HG03432 (cell line): ENCODE measurements around the gene SLC11A1.

Experiments used
- ATAC-seq: cut with Tn5 transposase; IDR thresholded peaks from one replicate; pipeline ENCODE4 v1.9.1; 2021; ENCODE audit warnings: mild to moderate bottlenecking, moderate library complexity; ENCODE audit not compliant: unreplicated experiment

Gene SLC11A1

GRCh38 chr2:218381916-218382366 lies at the start of gene SLC11A1:
Gene SLC11A1 (plus strand): TSS chr2:218382273. CDS start chr2:218382369, 96 bp downstream.
- no peak for ATAC-seq

GRCh38 chr2:218332288-218332687 lies 49.8 kb upstream of the SLC11A1 start:
- no peak for ATAC-seq

- ATAC-seq: no peak
Observed at GRCh38 chr2:218332920-218333645, 49.0 kb upstream of the SLC11A1 start.

- no peak for ATAC-seq
Observed at GRCh38 chr2:218334531-218334930, 47.5 kb upstream of the SLC11A1 start.

GRCh38 chr2:218340656-218341055 lies 41.4 kb upstream of the SLC11A1 start:
- ATAC-seq: no peak

- ATAC-seq: no peak
Observed at GRCh38 chr2:218341381-218341780, 40.7 kb upstream of the SLC11A1 start.

GRCh38 chr2:218342837-218343236 lies 39.2 kb upstream of the SLC11A1 start:
- ATAC-seq: no peak

- no peak for ATAC-seq
Observed at GRCh38 chr2:218343591-218343990, 38.5 kb upstream of the SLC11A1 start.

- ATAC-seq: no peak
Observed at GRCh38 chr2:218344090-218344754, 37.9 kb upstream of the SLC11A1 start.

- ATAC-seq: no peak
Observed at GRCh38 chr2:218344755-218345417, 37.2 kb upstream of the SLC11A1 start.

GRCh38 chr2:218345491-218346236 lies 36.4 kb upstream of the SLC11A1 start:
- no peak for ATAC-seq

- ATAC-seq: no peak
Observed at GRCh38 chr2:218347172-218347571, 34.9 kb upstream of the SLC11A1 start.

GRCh38 chr2:218354045-218354444 lies 28.0 kb upstream of the SLC11A1 start:
- ATAC-seq: no peak

GRCh38 chr2:218354850-218355443 lies 27.1 kb upstream of the SLC11A1 start:
- ATAC-seq: no peak

GRCh38 chr2:218357236-218358177 lies 24.6 kb upstream of the SLC11A1 start:
- ATAC-seq: no peak

GRCh38 chr2:218360453-218360852 lies 21.6 kb upstream of the SLC11A1 start:
- no peak for ATAC-seq

GRCh38 chr2:218362606-218363005 lies 19.5 kb upstream of the SLC11A1 start:
- no peak for ATAC-seq

GRCh38 chr2:218363736-218364135 lies 18.3 kb upstream of the SLC11A1 start:
- ATAC-seq: no peak

GRCh38 chr2:218364196-218364595 lies 17.9 kb upstream of the SLC11A1 start:
- no peak for ATAC-seq
